Measurements from ENCODE around the gene LARP1.

Gene LARP1

GRCh38 chr5:154761046-154761736 is 6.0 kb downstream of the LARP1 start:
- DNase-seq (ENCODE audit: low read depth): no peak

- DNase-seq (ENCODE audit: low read depth): no peak
Measured at GRCh38 chr5:154762261-154762660, 7.1 kb downstream of the LARP1 start.

GRCh38 chr5:154762700-154763099 is 7.5 kb downstream of the LARP1 start:
- DNase-seq (ENCODE audit: low read depth): no peak

- DNase-seq (ENCODE audit: low read depth): no peak
Measured at GRCh38 chr5:154764967-154765366, 9.8 kb downstream of the LARP1 start.

GRCh38 chr5:154765396-154765925 is 10.3 kb downstream of the LARP1 start:
- DNase-seq (ENCODE audit: low read depth): no peak

GRCh38 chr5:154766558-154767281 is 11.5 kb downstream of the LARP1 start:
- DNase-seq (ENCODE audit: low read depth): no peak

- no peak for DNase-seq (ENCODE audit: low read depth)
Measured at GRCh38 chr5:154767576-154767975, 12.4 kb downstream of the LARP1 start.

GRCh38 chr5:154768207-154768606 is 13.0 kb downstream of the LARP1 start:
- DNase-seq (ENCODE audit: low read depth): no peak

GRCh38 chr5:154770111-154770510 is 14.9 kb downstream of the LARP1 start:
- DNase-seq (ENCODE audit: low read depth): no peak

GRCh38 chr5:154771383-154771901 is 16.3 kb downstream of the LARP1 start:
- DNase-seq (ENCODE audit: low read depth): no peak

GRCh38 chr5:154773326-154773725 is 18.1 kb downstream of the LARP1 start:
- no peak for DNase-seq (ENCODE audit: low read depth)

GRCh38 chr5:154776167-154776566 is 21.0 kb downstream of the LARP1 start:
- DNase-seq (ENCODE audit: low read depth): no peak

- DNase-seq (ENCODE audit: low read depth): no peak
Measured at GRCh38 chr5:154778534-154778933, 23.4 kb downstream of the LARP1 start.

GRCh38 chr5:154779105-154779504 is 23.9 kb downstream of the LARP1 start:
- no peak for DNase-seq (ENCODE audit: low read depth)

- no peak for DNase-seq (ENCODE audit: low read depth)
Measured at GRCh38 chr5:154780128-154780527, 25.0 kb downstream of the LARP1 start.

GRCh38 chr5:154782326-154782725 is 27.1 kb downstream of the LARP1 start:
- DNase-seq (ENCODE audit: low read depth): no peak

- no peak for DNase-seq (ENCODE audit: low read depth)
Measured at GRCh38 chr5:154782812-154783592, 27.8 kb downstream of the LARP1 start.

- DNase-seq (ENCODE audit: low read depth): no peak
Measured at GRCh38 chr5:154783774-154784460, 28.7 kb downstream of the LARP1 start.

GRCh38 chr5:154784856-154785255 is 29.7 kb downstream of the LARP1 start:
- no peak for DNase-seq (ENCODE audit: low read depth)

- DNase-seq (ENCODE audit: low read depth): no peak
Measured at GRCh38 chr5:154786414-154786813, 31.2 kb downstream of the LARP1 start.

- no peak for DNase-seq (ENCODE audit: low read depth)
Measured at GRCh38 chr5:154788212-154788611, 33.0 kb downstream of the LARP1 start.

- no peak for DNase-seq (ENCODE audit: low read depth)
Measured at GRCh38 chr5:154791535-154791934, 36.4 kb downstream of the LARP1 start.
